Measurements from ENCODE around the gene DHRS13.
"Not testable (repeated sequence)": the region's sequence is repeated elsewhere in the genome, so short reads cannot be mapped to it uniquely, and the experiment has no call there.

DHRS13 gene

DNA sequence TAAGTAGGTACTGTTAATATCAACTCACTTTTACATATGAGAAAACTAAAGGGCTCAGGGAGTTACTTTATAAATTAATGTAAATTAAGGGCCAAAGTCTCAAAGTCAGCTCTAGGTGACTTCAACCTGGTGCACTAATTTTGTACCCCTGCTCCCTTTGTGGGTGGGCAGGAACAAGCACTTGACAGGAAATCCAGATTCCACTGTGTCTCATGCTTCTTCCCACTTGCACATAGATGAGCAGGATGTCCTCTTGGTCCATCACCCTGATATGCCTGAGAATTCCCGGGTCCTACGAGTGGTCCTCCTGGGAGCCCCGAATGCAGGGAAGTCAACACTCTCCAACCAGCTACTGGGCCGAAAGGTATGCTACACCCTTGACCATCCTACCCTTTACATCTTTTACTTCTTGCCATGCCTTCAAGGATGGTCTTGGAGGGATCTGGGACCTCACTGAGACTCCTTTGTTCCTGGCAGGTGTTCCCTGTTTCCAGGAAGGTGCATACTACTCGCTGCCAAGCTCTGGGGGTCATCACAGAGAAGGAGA is 46.8 kb downstream of the DHRS13 start:
- DNase-seq = no peak

DNA sequence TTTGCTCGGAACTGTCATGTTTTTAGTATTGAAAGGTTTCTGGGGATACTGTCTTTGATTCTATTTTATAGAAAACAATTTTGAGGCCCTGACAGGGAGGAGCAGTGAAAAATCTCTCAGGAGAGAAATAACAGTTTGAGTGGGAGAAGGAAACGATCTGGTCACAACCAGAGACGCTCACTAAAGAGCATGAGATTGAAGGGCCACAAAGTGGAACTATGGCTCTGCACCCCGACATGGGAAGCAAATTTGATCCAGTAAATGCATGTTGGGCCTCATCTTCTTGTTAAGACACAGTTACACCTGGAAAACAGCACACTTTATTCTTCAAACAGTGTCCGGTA is 47.6 kb downstream of the DHRS13 start:
- no peak for DNase-seq

DNA sequence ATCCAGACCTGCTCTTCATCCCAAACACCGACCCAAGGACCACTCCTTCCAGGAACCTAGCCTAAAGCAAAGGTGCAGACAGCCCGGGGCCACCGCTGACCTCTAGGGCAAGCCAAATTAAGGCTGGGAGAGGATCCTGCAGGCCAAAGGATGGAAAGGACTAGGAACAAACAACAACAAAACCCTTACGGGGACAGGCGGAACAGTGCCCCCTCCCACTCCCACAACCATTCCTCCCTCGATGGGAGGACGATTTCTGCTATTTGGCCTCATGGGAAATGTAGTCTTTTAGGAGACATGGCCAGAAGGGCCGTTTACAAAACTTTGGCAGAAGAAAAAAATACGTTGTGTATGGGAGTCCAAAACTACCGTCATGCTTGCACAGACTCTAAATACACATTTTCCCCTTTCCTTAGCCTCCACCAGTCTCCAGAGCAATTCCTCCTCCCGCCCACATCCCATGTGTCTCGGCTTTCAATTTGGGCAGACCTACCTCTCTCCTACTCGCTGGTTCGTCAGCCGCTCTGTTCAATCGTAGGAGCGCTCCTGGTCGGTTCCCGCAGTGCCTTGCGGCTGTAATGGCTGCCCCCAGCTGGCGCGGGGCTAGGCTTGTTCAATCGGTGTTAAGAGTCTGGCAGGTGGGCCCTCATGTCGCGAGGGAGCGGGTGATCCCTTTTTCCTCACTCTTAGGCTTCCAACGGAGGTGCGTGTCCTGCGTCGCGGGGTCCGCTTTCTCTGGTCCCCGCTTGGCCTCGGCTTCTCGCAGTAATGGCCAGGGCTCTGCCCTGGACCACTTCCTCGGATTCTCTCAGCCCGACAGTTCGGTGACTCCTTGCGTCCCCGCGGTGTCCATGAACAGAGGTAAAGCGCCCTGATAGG is 48.2 kb downstream of the DHRS13 start, which contains the start of gene ERAL1:
ERAL1 (plus strand) TSS at position 560 of the 879 bp plus-strand sequence; CDS start at position 579, 19 bp downstream.
- peak; percentile 60 to 78 for DNase-seq

DNA sequence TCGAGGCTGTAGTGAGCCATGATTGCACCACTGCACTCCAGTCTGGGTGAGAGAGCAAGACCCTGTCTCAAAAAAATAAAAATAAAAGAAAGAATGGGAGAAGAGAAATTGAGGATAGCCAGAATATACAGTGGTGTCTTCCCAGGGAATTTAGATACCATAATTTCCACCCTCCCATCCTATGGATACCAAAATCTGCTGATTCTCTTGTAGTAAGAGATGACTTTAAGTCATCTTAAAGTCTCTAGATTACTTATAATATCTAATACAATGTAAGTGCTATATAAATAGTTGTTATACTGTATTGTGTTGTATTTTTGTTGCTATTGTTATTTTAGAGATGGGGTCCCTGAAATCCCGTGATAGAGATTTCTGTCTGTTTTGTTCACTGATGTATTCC is 49.6 kb downstream of the DHRS13 start:
- DNase-seq = no peak

DNA sequence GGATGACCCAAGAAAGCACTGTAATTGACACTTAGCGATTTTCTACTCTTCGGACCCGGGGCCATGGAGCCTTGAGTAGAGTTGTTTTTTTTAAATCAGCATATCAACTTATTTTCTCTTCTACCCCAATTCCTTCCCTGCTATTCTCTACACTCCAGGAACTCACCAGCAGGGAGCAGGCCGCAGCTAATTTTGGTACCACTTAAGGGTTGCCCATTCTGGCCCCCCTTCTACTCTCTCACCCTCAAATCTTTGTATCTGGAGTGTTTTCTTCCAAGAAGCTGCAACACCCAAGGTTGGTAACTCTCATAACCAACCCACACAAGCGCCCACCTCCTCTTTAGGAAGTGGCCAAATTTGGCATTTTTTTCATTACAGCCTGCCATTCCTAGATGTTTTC is 53.6 kb downstream of the DHRS13 start:
- DNase-seq = no peak

DNA sequence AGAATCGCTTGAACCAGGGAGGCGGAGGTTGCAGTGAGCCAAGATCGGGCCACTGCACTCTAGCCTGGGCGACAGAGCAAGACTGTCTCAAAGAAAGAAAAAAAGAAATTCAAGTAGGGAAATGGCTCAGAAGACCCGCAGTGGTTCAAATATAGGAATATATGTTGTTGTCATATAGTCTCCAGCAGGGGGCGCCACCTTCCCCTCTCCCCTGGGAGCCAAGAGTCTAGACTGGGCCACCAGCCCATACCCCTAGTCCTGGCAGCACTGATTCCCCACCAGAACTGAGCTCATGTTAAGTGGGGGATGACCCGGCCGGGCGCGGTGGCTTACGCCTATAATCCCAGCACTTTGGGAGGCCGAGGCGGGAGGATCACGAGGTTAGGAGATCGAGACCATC is 54.2 kb downstream of the DHRS13 start:
- not testable (repeated sequence) for DNase-seq
